SK-N-SH (cell line): ENCODE results near the gene BCAR1.

Experiments used
- EP300 ChIP-seq, 2 experiments: IDR thresholded peaks; 2 replicates each; pipeline versions ENCODE4 v1.4.0 to v1.6.1; 2012; ENCODE audit warnings: borderline replicate concordance in 1 of 2, low read depth in 1 of 2, low read length in 1 of 2
- EZH2phosphoT487 ChIP-seq: fragments of 200-600 bp; sonication (generic); IDR thresholded peaks from 2 replicates; pipeline ENCODE4 v1.6.1; 2017; ENCODE audit warnings: low read depth, mixed run types, mild to moderate bottlenecking, antibody characterized with exemption, moderate library complexity, borderline replicate concordance
- FOXJ3 ChIP-seq: sonication (generic); formaldehyde crosslinking; IDR thresholded peaks from 2 replicates; pipeline ENCODE4 v1.5.1; 2020; ENCODE audit warnings: mild to moderate bottlenecking, missing genetic modification reagents
- JUND ChIP-seq: IDR thresholded peaks from 2 replicates; pipeline ENCODE4 v1.4.0; 2012
- POLR2AphosphoS5 ChIP-seq: IDR thresholded peaks from 2 replicates; pipeline ENCODE4 v1.6.1; 2012; ENCODE audit warnings: low read depth, low read length
- RCOR1 ChIP-seq: fragments of 150-350 bp; IDR thresholded peaks from 2 replicates; pipeline ENCODE4 v1.6.1; 2017; ENCODE audit warnings: antibody characterized with exemption, low read length
- SMC3 ChIP-seq: IDR thresholded peaks from 2 replicates; pipeline ENCODE4 v1.6.1; 2012; ENCODE audit warnings: low read depth, low read length, improper control_type of control experiment
- TAF1 ChIP-seq: IDR thresholded peaks from 2 replicates; pipeline ENCODE4 v1.6.1; 2012; ENCODE audit warnings: low read depth, mild to moderate bottlenecking, low read length, moderate library complexity, borderline replicate concordance
- TCF12 ChIP-seq: IDR thresholded peaks from 2 replicates; pipeline ENCODE4 v1.4.0; 2012
- TF ChIP-seq, protein P1 (sequence below): fragments of 200-600 bp; sonication (generic); IDR thresholded peaks from 2 replicates; pipeline ENCODE4 v1.6.1; 2017; ENCODE audit warnings: antibody characterized with exemption, mild to moderate bottlenecking, moderate library complexity
- TF ChIP-seq, protein P2 (sequence below): IDR thresholded peaks from 2 replicates; pipeline ENCODE4 v1.6.1; 2012; ENCODE audit warnings: mild to moderate bottlenecking, low read depth, low read length, moderate library complexity
- TF ChIP-seq, protein P3 (sequence below): fragments of 150-350 bp; IDR thresholded peaks from 2 replicates; pipeline ENCODE4 v1.6.1; 2016; ENCODE audit warnings: mild to moderate bottlenecking, low read depth, low read length

DNA sequence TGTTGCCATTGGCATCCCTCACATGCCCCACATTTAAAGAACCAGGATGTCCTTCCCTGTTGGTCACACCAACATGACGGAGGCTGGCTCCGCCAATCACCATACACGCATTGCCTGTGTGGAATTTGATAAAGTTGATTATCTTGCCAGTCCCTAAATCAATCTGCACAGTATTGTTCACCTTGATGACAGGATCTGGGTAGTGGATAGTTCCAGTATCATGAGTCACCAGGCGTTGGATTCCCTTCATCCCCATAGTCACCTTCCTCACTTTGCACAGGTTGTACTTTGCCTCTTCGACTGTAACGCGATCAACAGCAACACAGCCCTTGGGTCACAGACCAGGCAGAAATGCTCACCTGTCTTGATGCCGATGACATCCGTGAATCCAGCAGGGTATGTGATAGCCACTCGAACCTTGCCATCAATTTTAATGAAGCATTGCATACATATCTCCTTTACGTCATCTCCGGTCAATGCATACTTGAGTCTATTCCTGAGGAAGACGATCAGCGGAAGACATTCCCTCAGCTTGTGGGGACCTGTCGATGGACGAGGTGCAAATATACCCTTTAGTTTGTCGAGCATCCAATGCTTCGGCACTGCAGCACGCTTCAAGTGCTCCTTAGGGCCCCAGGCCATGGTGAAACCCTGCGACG, 58.7 kb downstream of the BCAR1 start:
- TF ChIP-seq, protein P1, sequence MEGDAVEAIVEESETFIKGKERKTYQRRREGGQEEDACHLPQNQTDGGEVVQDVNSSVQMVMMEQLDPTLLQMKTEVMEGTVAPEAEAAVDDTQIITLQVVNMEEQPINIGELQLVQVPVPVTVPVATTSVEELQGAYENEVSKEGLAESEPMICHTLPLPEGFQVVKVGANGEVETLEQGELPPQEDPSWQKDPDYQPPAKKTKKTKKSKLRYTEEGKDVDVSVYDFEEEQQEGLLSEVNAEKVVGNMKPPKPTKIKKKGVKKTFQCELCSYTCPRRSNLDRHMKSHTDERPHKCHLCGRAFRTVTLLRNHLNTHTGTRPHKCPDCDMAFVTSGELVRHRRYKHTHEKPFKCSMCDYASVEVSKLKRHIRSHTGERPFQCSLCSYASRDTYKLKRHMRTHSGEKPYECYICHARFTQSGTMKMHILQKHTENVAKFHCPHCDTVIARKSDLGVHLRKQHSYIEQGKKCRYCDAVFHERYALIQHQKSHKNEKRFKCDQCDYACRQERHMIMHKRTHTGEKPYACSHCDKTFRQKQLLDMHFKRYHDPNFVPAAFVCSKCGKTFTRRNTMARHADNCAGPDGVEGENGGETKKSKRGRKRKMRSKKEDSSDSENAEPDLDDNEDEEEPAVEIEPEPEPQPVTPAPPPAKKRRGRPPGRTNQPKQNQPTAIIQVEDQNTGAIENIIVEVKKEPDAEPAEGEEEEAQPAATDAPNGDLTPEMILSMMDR, result no peak
- TF ChIP-seq, protein P2, sequence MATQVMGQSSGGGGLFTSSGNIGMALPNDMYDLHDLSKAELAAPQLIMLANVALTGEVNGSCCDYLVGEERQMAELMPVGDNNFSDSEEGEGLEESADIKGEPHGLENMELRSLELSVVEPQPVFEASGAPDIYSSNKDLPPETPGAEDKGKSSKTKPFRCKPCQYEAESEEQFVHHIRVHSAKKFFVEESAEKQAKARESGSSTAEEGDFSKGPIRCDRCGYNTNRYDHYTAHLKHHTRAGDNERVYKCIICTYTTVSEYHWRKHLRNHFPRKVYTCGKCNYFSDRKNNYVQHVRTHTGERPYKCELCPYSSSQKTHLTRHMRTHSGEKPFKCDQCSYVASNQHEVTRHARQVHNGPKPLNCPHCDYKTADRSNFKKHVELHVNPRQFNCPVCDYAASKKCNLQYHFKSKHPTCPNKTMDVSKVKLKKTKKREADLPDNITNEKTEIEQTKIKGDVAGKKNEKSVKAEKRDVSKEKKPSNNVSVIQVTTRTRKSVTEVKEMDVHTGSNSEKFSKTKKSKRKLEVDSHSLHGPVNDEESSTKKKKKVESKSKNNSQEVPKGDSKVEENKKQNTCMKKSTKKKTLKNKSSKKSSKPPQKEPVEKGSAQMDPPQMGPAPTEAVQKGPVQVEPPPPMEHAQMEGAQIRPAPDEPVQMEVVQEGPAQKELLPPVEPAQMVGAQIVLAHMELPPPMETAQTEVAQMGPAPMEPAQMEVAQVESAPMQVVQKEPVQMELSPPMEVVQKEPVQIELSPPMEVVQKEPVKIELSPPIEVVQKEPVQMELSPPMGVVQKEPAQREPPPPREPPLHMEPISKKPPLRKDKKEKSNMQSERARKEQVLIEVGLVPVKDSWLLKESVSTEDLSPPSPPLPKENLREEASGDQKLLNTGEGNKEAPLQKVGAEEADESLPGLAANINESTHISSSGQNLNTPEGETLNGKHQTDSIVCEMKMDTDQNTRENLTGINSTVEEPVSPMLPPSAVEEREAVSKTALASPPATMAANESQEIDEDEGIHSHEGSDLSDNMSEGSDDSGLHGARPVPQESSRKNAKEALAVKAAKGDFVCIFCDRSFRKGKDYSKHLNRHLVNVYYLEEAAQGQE, result no peak
- TF ChIP-seq SMC3, result no peak
- TF ChIP-seq EZH2phosphoT487, result no peak
- TF ChIP-seq, protein P3, sequence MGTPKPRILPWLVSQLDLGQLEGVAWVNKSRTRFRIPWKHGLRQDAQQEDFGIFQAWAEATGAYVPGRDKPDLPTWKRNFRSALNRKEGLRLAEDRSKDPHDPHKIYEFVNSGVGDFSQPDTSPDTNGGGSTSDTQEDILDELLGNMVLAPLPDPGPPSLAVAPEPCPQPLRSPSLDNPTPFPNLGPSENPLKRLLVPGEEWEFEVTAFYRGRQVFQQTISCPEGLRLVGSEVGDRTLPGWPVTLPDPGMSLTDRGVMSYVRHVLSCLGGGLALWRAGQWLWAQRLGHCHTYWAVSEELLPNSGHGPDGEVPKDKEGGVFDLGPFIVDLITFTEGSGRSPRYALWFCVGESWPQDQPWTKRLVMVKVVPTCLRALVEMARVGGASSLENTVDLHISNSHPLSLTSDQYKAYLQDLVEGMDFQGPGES, result no peak
- TF ChIP-seq FOXJ3 (CRISPR knock-in tag), result no peak
- TF ChIP-seq TAF1, result no peak
- no peak for TF ChIP-seq POLR2AphosphoS5
- TF ChIP-seq EP300 (IDR thresholded peaks at IDR 0.05; ENCODE audit: borderline replicate concordance in 1 of 2, low read depth in 1 of 2, low read length in 1 of 2), result no peak
- no peak for TF ChIP-seq JUND
- TF ChIP-seq TCF12, result no peak
- TF ChIP-seq RCOR1, result no peak
